22Rv1 (cell line): ENCODE measurements around the gene BMPER.

Experiments
- CTCF ChIP-seq: fragments of 450-650 bp; IDR thresholded peaks from 2 replicates; pipeline ENCODE4 v1.5.1; 2017; ENCODE audit warnings: mild to moderate bottlenecking
- ZFX ChIP-seq: fragments of 450-650 bp; IDR thresholded peaks from 2 replicates; pipeline ENCODE4 v1.6.1; 2017; ENCODE audit warnings: antibody characterized with exemption, borderline replicate concordance

GRCh38 chr7:34156336-34156735 lies 251.0 kb downstream of the BMPER start:
- no peak for TF ChIP-seq CTCF
- no peak for TF ChIP-seq ZFX
